Neuron (in vitro differentiated cells): Measurements from ENCODE around the gene DMC1.
"Not testable (repeated sequence)": the region's sequence is repeated elsewhere in the genome, so short reads cannot be mapped to it uniquely, and the experiment has no call there.

Experiments used
- H2AFZ ChIP-seq: one replicate; pipeline ENCODE4 v1.6.1; 2013; ENCODE audit warnings: low read depth, mild to moderate bottlenecking, inconsistent platforms, low read length, moderate library complexity
- H3K27me3 ChIP-seq: one replicate; pipeline ENCODE4 v1.6.1; 2013; ENCODE audit warnings: low read length; ENCODE audit not compliant: insufficient read depth
- H3K36me3 ChIP-seq: one replicate; pipeline ENCODE4 v1.6.1; 2013; ENCODE audit warnings: low read length; ENCODE audit not compliant: insufficient read depth
- H3K4me1 ChIP-seq: one replicate; pipeline ENCODE4 v1.6.1; 2013; ENCODE audit warnings: low read length; ENCODE audit not compliant: insufficient read depth
- H3K4me3 ChIP-seq: 2 replicates; pipeline ENCODE4 v1.5.1; 2013; ENCODE audit warnings: mild to moderate bottlenecking, low read length, moderate library complexity
- H3K9me3 ChIP-seq: one replicate; pipeline ENCODE4 v1.6.1; 2013; ENCODE audit warnings: low read length

The DMC1 gene

DNA sequence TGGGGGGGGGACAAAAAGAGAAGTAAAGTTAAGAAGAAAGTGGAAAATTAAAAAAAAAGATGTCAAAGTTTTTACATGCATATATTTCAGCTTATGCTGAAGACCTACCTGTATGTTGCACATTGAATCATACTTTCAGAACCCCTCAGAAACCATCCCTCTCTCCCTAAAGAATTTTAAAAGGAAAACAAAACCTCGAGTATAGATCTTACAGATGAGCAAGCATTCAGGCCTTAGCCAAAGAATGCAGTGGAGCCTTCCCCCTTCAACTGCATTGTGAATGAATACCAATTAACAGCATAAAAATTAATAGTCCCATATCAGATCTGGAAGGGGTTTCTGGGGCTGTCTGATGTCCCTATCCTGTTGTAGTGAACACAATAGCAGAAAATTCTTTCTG, 85.7 kb downstream of the DMC1 start:
- Histone ChIP-seq H3K4me1 (no peaks in the 10 kb centered on the region), H3K4me3 (no peak overlapping the region), H3K36me3 (peaks cover 78% of the 10 kb centered on the region)

DNA sequence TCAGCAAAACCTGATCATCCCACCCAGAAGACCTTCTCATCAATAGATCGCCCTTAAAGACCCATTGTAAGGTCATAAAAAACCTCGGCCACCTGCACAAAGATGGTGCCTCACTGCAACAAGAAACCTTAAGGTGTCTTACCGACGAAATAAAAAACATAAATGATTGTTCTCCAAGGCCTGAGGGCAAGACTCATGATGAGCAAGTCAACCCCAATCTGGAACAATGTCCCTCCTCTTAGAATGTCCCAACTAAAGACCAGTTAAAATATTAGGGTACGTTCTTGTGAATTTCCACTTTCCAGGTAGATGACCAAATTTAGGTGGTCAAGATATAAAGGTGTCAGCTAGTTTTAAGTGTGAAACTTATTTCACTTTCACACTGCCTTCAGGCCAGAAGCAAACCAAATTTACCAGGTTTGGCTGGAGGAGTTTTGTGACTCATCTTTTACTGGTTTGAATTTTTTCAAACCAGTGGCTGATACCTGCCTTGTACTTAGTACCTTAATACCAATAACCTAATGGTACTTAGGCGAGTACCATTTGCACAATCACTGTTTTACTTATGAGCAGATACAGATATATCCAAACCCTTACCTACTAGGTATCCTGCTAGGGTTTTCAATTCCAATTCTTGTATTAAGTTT, 87.2 kb downstream of the DMC1 start:
- H3K4me3 ChIP-seq, result no peak overlapping the region
- H2AFZ ChIP-seq, result no peak overlapping the region
- H3K9me3 ChIP-seq, result no peaks in the 10 kb centered on the region
- no peaks in the 10 kb centered on the region for H3K4me1 ChIP-seq
- H3K27me3 ChIP-seq, result no peaks in the 10 kb centered on the region
- H3K36me3 ChIP-seq, result peaks cover 64% of the 10 kb centered on the region

More for the DNA sequence above, 85.7 kb downstream of the DMC1 start:
- Histone ChIP-seq H3K9me3 (no peaks in the 10 kb centered on the region), H3K27me3 (no peaks in the 10 kb centered on the region), H2AFZ (no peak overlapping the region)

DNA sequence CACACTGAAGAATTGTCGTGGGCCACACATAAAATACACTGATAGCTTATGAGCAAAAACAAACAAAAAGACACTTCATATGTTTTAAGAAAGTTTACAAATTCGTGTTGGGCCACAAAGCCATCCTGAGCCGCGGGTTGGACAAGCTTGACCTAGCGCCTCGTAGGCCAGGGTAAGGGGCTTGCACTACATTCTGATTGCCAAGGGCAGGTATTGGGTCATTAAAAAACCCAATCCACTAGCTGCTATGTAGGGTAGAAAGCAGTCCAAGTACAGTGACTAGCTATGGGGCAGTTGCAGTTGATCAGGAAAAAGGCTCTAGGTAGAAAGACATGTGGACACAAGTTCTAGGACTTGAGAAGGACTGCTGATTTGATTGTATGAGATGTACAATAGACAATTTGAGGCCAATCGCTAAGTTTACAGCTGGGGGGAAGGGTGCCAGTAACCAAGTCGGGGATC, 88.1 kb downstream of the DMC1 start:
- Histone ChIP-seq H3K36me3 (peaks cover 58% of the 10 kb centered on the region), H3K9me3 (no peaks in the 10 kb centered on the region), H2AFZ (no peak overlapping the region), H3K4me1 (no peaks in the 10 kb centered on the region), H3K27me3 (no peaks in the 10 kb centered on the region), H3K4me3 (no peak overlapping the region)

DNA sequence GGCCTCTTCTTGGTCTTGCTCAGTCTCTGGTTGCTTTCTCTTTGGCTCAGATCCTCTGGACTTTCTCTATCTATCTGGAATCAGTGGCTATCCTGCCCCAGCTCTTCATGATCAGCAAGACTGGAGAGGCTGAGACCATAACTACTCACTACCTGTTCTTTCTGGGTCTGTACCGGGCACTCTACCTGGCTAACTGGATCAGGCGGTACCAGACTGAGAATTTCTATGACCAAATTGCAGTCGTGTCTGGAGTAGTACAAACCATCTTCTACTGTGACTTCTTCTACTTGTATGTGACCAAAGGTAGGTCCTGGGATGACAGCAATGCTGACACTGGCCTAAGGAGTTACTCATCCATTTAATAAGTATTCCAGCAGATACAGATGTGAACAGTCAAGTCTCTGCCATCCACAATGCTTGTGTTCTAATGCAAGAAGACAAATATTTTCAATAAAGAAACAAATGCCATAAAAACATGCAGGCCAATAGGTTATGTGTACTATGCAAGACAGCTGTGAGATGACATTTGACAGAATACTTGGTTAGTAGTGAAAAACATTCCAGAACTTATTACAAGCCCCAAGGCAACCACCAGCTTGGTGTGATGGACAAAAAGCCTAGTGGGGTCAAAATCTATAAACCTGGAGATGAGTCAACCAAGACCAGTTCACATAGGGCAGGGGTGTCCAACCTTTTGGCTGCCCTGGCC, 88.7 kb downstream of the DMC1 start:
- Histone ChIP-seq H3K4me3 (no peak overlapping the region), H2AFZ (no peak overlapping the region), H3K4me1 (no peaks in the 10 kb centered on the region), H3K9me3 (no peaks in the 10 kb centered on the region), H3K27me3 (no peaks in the 10 kb centered on the region), H3K36me3 (peaks cover 52% of the 10 kb centered on the region)

DNA sequence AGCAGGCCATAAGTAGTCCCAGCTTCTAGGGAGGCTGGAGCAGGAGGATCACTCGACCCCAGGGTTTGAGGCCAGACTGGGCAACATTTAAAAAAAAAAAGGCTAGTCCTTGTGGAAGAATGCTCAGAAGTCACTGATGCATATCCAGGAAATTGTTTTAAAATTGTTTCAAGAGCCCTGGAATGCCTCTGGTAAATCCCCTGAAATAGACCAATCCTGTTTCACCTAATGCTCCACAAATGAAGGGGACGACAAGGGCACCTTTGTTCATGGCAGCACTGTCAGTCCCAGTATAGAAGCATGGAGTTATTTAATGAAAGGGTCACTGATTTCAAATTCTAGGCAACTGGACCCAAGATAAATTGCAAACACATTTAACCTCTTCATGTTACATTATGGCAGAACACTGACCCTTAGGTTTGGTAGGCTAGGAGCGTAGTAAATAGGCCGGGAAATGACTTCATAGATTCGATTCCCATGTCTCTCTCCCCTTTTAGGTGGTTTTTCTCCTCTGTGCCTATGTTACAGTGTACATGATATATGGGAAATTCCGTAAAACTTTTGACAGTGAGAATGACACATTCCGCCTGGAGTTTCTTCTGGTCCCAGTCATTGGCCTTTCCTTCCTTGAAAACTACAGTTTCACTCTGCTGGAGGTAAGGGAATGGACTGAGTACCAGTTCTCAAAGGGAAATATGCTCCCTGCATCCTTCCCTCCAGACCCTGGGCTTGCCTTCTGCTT, 90.7 kb downstream of the DMC1 start:
- Histone ChIP-seq H3K27me3 (no peaks in the 10 kb centered on the region), H3K4me1 (no peaks in the 10 kb centered on the region), H3K9me3 (no peaks in the 10 kb centered on the region), H2AFZ (no peak overlapping the region), H3K4me3 (no peak overlapping the region), H3K36me3 (peaks cover 33% of the 10 kb centered on the region)

DNA sequence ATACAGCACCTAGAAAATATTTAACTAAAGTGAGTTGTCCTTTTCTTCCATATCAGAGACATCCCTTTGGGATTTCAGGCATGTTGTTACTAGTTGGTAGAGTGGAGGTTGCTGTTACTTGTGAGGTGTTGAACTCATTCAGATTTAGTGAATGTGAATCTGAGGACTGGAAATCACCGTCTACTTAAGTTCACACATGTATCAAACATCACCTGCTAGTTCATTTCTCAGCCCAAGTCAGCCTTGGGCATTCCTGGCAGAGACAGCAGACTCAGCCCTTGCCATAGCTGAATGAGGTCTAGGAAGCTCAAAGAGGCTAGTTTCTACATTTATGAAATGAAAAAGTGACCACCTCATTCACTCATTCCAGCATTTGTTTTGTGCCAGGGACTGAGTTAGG, 92.4 kb downstream of the DMC1 start:
- no peak overlapping the region for H2AFZ ChIP-seq

DNA sequence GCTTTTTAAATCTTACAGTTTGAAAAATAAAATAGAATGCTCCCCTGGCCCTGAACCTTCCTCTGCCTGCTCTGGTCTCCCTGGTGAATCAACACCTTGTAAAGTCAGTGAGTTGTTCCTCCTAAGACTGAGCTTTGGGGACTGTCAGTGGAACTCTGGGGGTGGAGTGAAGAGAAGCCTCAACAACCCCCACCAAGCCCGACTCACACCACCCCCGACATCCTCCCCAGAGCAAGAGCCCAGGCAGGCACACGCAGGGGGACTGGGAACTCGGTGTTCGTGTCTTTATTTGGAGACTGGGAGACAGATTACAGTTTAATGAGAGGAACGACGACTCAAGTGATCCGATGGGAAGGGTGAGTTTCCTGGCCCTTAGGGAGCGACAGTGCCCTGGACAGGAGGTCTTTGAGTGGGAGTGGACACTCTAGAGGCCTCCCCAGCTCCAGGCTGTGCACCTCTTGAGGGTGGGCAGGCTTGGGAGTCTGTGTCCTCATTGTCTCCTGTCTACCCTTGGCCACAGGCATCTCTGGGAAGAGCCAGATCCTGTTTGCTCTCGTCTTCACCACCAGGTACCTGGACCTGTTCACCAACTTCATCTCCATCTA, 95.9 kb downstream of the DMC1 start:
- Histone ChIP-seq H3K27me3 (peaks cover 7% of the 10 kb centered on the region), H3K36me3 (no peaks in the 10 kb centered on the region), H3K4me3 (no peak overlapping the region), H3K4me1 (no peaks in the 10 kb centered on the region), H3K9me3 (no peaks in the 10 kb centered on the region), H2AFZ (no peak overlapping the region)

More for the DNA sequence above, 92.4 kb downstream of the DMC1 start:
- no peak overlapping the region for H3K4me3 ChIP-seq
- no peaks in the 10 kb centered on the region for H3K9me3 ChIP-seq
- no peaks in the 10 kb centered on the region for H3K4me1 ChIP-seq
- H3K27me3 ChIP-seq, result no peaks in the 10 kb centered on the region
- H3K36me3 ChIP-seq, result peaks cover 16% of the 10 kb centered on the region

DNA sequence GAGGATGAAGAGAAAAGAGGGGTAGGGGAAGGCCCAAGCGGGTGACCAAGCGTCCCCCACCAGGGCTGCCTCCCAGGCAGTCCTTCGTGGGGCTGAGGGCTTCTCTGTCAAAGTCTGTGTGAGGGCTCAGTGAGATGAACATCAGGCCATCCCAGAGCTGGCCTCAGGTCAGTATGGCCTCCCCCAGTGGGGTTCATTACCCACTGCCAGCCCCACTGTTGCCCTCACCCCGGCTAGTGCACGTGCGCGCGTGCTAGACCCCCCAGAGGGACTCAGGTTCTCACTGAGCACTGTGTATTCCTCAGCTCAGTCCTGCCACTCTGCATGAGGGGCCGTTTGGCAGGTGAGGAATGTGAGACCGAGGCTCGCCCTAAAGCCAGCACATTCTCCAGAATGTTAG, 98.7 kb downstream of the DMC1 start:
- H3K4me3 ChIP-seq, result no peak overlapping the region
- no peaks in the 10 kb centered on the region for H3K9me3 ChIP-seq
- peaks cover 13% of the 10 kb centered on the region for H3K4me1 ChIP-seq
- H3K36me3 ChIP-seq, result no peaks in the 10 kb centered on the region
- peaks cover 33% of the 10 kb centered on the region for H3K27me3 ChIP-seq
- H2AFZ ChIP-seq, result no peak overlapping the region

DNA sequence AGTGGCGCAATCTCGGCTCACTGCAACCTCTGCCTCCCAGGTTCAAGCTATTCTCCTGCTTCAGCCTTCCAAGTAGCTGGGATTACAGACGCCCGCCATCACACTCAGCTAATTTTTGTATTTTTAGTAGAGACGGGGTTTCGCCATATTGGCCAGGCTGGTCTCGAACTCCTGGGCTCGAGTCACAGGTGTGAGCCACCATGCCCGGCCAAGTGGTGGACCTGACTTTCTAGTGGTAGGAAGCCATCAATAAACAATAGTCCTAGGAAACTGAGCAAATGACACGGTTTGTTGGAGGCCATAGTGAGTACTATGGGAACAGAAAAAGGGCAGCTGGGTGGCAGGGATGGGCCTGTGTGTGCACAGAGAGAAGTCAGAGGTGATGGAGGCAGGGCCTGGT, 99.8 kb downstream of the DMC1 start:
- H3K36me3 ChIP-seq, H3K9me3 ChIP-seq, H3K4me3 ChIP-seq, H2AFZ ChIP-seq: not testable (repeated sequence)
- Histone ChIP-seq H3K4me1 (peaks cover 13% of the 10 kb centered on the region), H3K27me3 (peaks cover 41% of the 10 kb centered on the region)

DNA sequence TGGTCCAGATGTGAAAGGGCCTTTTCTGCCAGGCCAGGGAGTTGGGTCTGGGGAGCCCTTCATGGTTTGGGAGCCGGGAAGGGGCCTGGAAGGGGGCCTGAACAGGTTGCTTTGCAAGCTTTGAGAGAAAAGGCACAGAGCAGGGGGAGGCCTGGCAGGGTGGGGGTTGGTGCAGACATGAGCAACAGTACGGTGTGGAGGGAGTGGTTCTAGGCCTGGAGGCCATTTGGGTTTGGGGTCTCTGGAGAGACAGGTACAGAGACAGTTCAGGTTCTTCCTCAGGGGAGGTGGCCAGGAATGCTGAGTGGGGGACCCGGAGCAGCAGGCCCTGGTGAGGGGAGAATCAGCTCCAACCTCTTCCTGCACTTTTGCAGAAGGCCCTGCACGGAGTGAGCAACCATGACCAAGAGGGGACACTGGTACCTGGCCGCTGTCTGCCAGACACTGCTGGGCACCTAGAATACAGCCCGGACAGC, 100.6 kb downstream of the DMC1 start:
- H3K4me3 ChIP-seq, result no peak overlapping the region
- peaks cover 43% of the 10 kb centered on the region for H3K27me3 ChIP-seq
- no peaks in the 10 kb centered on the region for H3K36me3 ChIP-seq
- H3K9me3 ChIP-seq, result no peaks in the 10 kb centered on the region
- peaks cover 13% of the 10 kb centered on the region for H3K4me1 ChIP-seq
- no peak overlapping the region for H2AFZ ChIP-seq
